Fibroblast of lung (primary cell): ENCODE measurements around the gene PIK3CB. TPM values are rescaled to one million over a fixed set of nuclear protein-coding genes. Genes with fewer than 3 reads are reported as not detected.
"Not testable (repeated sequence)": the region's sequence is repeated elsewhere in the genome, so short reads cannot be mapped to it uniquely, and the experiment has no call there.

Experiments
- DNase-seq, 2 donors: peaks; one replicate each; pipeline versions ENCODE4 v3.0.0 to v3.0.0-alpha.2; 2010; ENCODE audit warnings: low read depth in 2 of 2
- H2AFZ ChIP-seq: 2 replicates; pipeline ENCODE4 v1.5.1; 2012; ENCODE audit warnings: low read length, control low read depth, inconsistent platforms
- H3K27ac ChIP-seq: 2 replicates; pipeline ENCODE4 v1.5.1; 2011; ENCODE audit warnings: low read length, control low read depth; ENCODE audit not compliant: insufficient read depth
- H3K27me3 ChIP-seq: 2 replicates; pipeline ENCODE4 v1.5.1; 2011; ENCODE audit warnings: mild to moderate bottlenecking, low read length; ENCODE audit not compliant: control insufficient read depth, insufficient read depth
- H3K36me3 ChIP-seq: 2 replicates; pipeline ENCODE4 v1.5.1; 2011; ENCODE audit warnings: low read length; ENCODE audit not compliant: control insufficient read depth, insufficient read depth
- H3K4me1 ChIP-seq: 2 replicates; pipeline ENCODE4 v1.5.1; 2011; ENCODE audit warnings: low read length; ENCODE audit not compliant: control insufficient read depth, insufficient read depth; ENCODE audit errors: extremely low read depth
- H3K4me2 ChIP-seq: 2 replicates; pipeline ENCODE4 v1.5.1; 2011; ENCODE audit warnings: low read length, control low read depth; ENCODE audit not compliant: insufficient read depth; ENCODE audit errors: extremely low read depth
- H3K4me3 ChIP-seq, 4 experiments: fragments of 200-600 bp in 1 of 4; sonication (generic) in 1 of 4; replicated peaks in 1 of 4; 2 replicates each; pipeline ENCODE4 v1.5.1; 2011 to 2016; ENCODE audit warnings: low read length in 4 of 4, low read depth in 3 of 4, mild to moderate bottlenecking in 3 of 4, control low read depth in 2 of 4, inconsistent platforms in 1 of 4, mixed read lengths in 1 of 4; ENCODE audit not compliant: insufficient read depth in 1 of 4; ENCODE audit errors: control extremely low read depth in 1 of 4
- H3K79me2 ChIP-seq: 2 replicates; pipeline ENCODE4 v1.5.1; 2012; ENCODE audit warnings: mild to moderate bottlenecking, low read length, inconsistent platforms; ENCODE audit not compliant: control insufficient read depth, insufficient read depth
- H3K9ac ChIP-seq: 2 replicates; pipeline ENCODE4 v1.5.1; 2011; ENCODE audit warnings: mild to moderate bottlenecking, low read length, control low read depth; ENCODE audit not compliant: insufficient read depth
- H3K9me3 ChIP-seq: 2 replicates; pipeline ENCODE4 v1.5.1; 2012; ENCODE audit warnings: low read depth, low read length; ENCODE audit not compliant: control insufficient read depth, insufficient read depth
- H4K20me1 ChIP-seq: 2 replicates; pipeline ENCODE4 v1.5.1; 2011; ENCODE audit warnings: low read length; ENCODE audit not compliant: control insufficient read depth, insufficient read depth; ENCODE audit errors: extremely low read depth
- CTCF ChIP-seq, 2 donors: IDR thresholded peaks in 1 of 2; conservative IDR thresholded peaks in 1 of 2; 1 replicate in 1 of 2; 2 replicates in 1 of 2; pipeline ENCODE4 v1.5.1; 2011 to 2012; ENCODE audit warnings: low read length in 2 of 2, control low read depth in 1 of 2, inconsistent platforms in 1 of 2, low read depth in 1 of 2, mild to moderate bottlenecking in 1 of 2
- EZH2 ChIP-seq: IDR thresholded peaks from 2 replicates; pipeline ENCODE4 v1.5.1; 2012; ENCODE audit warnings: low read length, control low read depth, mild to moderate bottlenecking; ENCODE audit errors: missing control alignments
- polyA plus RNA-seq, 2 donors: library from polyadenylated mRNA; depleted of rRNA in 1 of 2; stranded (reverse) in 1 of 2; unstranded in 1 of 2; fragments of >200 nt; gene quantifications; 2 replicates each; pipeline ENCODE4 v1.2.1, GENCODE V29; 2011 to 2012; ENCODE audit warnings: missing spikeins in 1 of 2
- total RNA-seq: library from RNA; depleted of rRNA; stranded (reverse); fragments of >200 nt; gene quantifications from 2 replicates; pipeline ENCODE4 v1.2.1, GENCODE V29; 2014

Gene PIK3CB
- total and polyA plus RNA-seq, 2 donors (not counting 1 experiment from before 2014, with no cell fraction given) = 12.4 to 17.0 TPM

- Histone ChIP-seq H3K27ac (no peak overlapping the region), H3K4me1 (peaks cover 7% of the 10 kb centered on the region), H3K9ac (no peak overlapping the region), H4K20me1 (no peaks in the 10 kb centered on the region), H2AFZ (no peak overlapping the region), H3K4me3 (no peak overlapping the region), H3K36me3 (no peaks in the 10 kb centered on the region), H3K79me2 (no peaks in the 10 kb centered on the region), H3K27me3 (no peaks in the 10 kb centered on the region), H3K4me2 (no peak overlapping the region), H3K9me3 (no peaks in the 10 kb centered on the region)
- no peak for TF ChIP-seq EZH2
- TF ChIP-seq CTCF (conservative IDR thresholded peaks at IDR 0.05 in 1 of 2, IDR thresholded peaks at IDR 0.05 in 1 of 2; ENCODE audit: low read depth in 1 of 2, low read length in 2 of 2) = no peak
- no peak for DNase-seq
Observed at GRCh38 chr3:138684396-138684795, 150.3 kb downstream of the PIK3CB start.

- Histone ChIP-seq H3K4me2 (no peak overlapping the region), H3K36me3 (no peaks in the 10 kb centered on the region), H4K20me1 (no peaks in the 10 kb centered on the region), H3K27me3 (no peaks in the 10 kb centered on the region), H3K27ac (no peak overlapping the region), H3K9ac (no peak overlapping the region), H2AFZ (no peak overlapping the region), H3K9me3 (no peaks in the 10 kb centered on the region), H3K4me1 (peaks cover 7% of the 10 kb centered on the region), H3K79me2 (no peaks in the 10 kb centered on the region), H3K4me3 (no peak overlapping the region)
- no peak for DNase-seq
- no peak for TF ChIP-seq CTCF (conservative IDR thresholded peaks at IDR 0.05 in 1 of 2, IDR thresholded peaks at IDR 0.05 in 1 of 2; ENCODE audit: low read depth in 1 of 2, low read length in 2 of 2)
- no peak for TF ChIP-seq EZH2
Observed at GRCh38 chr3:138682648-138683047, 152.1 kb downstream of the PIK3CB start.

- H2AFZ ChIP-seq = no peak overlapping the region
- no peak overlapping the region for H3K4me2 ChIP-seq
- no peak for DNase-seq
- H3K4me1 ChIP-seq = peaks cover 2% of the 10 kb centered on the region
- no peaks in the 10 kb centered on the region for H3K79me2 ChIP-seq
- H3K9me3 ChIP-seq = no peaks in the 10 kb centered on the region
- no peak overlapping the region for H3K27ac ChIP-seq
- H3K9ac ChIP-seq = no peak overlapping the region
- no peaks in the 10 kb centered on the region for H4K20me1 ChIP-seq
- TF ChIP-seq CTCF (conservative IDR thresholded peaks at IDR 0.05 in 1 of 2, IDR thresholded peaks at IDR 0.05 in 1 of 2; ENCODE audit: low read depth in 1 of 2, low read length in 2 of 2) (no peak), EZH2 (no peak)
- no peak overlapping the region for H3K4me3 ChIP-seq
- no peaks in the 10 kb centered on the region for H3K27me3 ChIP-seq
- no peaks in the 10 kb centered on the region for H3K36me3 ChIP-seq
Observed at GRCh38 chr3:138681463-138682220, 153.1 kb downstream of the PIK3CB start.

- H4K20me1 ChIP-seq = not testable (repeated sequence)
Observed at GRCh38 chr3:138680974-138681373, 153.8 kb downstream of the PIK3CB start.

More at GRCh38 chr3:138680974-138681373, 153.8 kb downstream of the PIK3CB start:
- not testable (repeated sequence) for H3K27me3 ChIP-seq, H3K9ac ChIP-seq, H3K36me3 ChIP-seq, H3K4me3 ChIP-seq, H3K79me2 ChIP-seq, H3K9me3 ChIP-seq, DNase-seq, H2AFZ ChIP-seq, H3K27ac ChIP-seq, H3K4me2 ChIP-seq, H3K4me1 ChIP-seq
